H1 (cell line): ENCODE results near the gene LBX1. TPM values are rescaled to one million over a fixed set of nuclear protein-coding genes. Genes with fewer than 3 reads are reported as not detected.

ENCODE experiments used
- CTCF ChIA-PET: fragments of 300-600 bp; sonication (Branson Sonifier 250); formaldehyde crosslinking; loops from one replicate; lab custom pipeline; 2021; ENCODE audit not compliant: partially characterized antibody; lab: Charles Lee
- POLR2A ChIA-PET: fragments of 300-600 bp; sonication (Branson Sonifier 250); formaldehyde crosslinking; loops from one replicate; lab custom pipeline; 2021; ENCODE audit warnings: inconsistent platforms; ENCODE audit not compliant: partially characterized antibody; lab: Charles Lee
- DNase-seq, 2 experiments: peaks; one replicate each; pipeline versions ENCODE4 v3.0.0 to v3.0.0-alpha.2; 2010 to 2022; ENCODE audit warnings: low spot score in 2 of 2, low read depth in 1 of 2, mixed read lengths in 1 of 2
- FAIRE-seq: peaks from 2 replicates; lab custom pipeline; 2011; peaks lifted over from hg19 to GRCh38; lab: Jason Lieb, UNC
- H2AFZ ChIP-seq: 2 replicates; pipeline ENCODE4 v1.8.1; 2012; ENCODE audit warnings: low read length, inconsistent platforms
- H2AK5ac ChIP-seq: 2 replicates; pipeline ENCODE4 v1.6.1; 2013; ENCODE audit warnings: low read depth, low read length
- H2BK120ac ChIP-seq: replicated peaks from 2 replicates; pipeline ENCODE3; 2013; ENCODE audit warnings: low read depth, low read length, inconsistent platforms
- H2BK12ac ChIP-seq: 2 replicates; pipeline ENCODE4 v1.6.1; 2013; ENCODE audit warnings: low read depth, low read length
- H2BK15ac ChIP-seq: 2 replicates; pipeline ENCODE4 v1.6.1; 2013; ENCODE audit warnings: low read length
- H2BK20ac ChIP-seq: 2 replicates; pipeline ENCODE4 v1.6.1; 2013; ENCODE audit warnings: low read length
- H2BK5ac ChIP-seq: 2 replicates; pipeline ENCODE4 v1.6.1; 2013; ENCODE audit warnings: low read depth, low read length
- H3K14ac ChIP-seq: 2 replicates; pipeline ENCODE4 v1.6.1; 2013; ENCODE audit warnings: inconsistent platforms; ENCODE audit not compliant: insufficient read length
- H3K18ac ChIP-seq: 2 replicates; pipeline ENCODE4 v1.6.1; 2013; ENCODE audit warnings: low read length; ENCODE audit errors: extremely low read depth
- H3K23ac ChIP-seq: 2 replicates; pipeline ENCODE4 v1.6.1; 2013; ENCODE audit warnings: inconsistent platforms; ENCODE audit not compliant: insufficient read length
- H3K23me2 ChIP-seq: 2 replicates; pipeline ENCODE4 v1.6.1; 2013; ENCODE audit warnings: low read depth, low read length
- H3K27ac ChIP-seq: 2 replicates; pipeline ENCODE4 v1.6.1; 2011; ENCODE audit warnings: low read depth, low read length, inconsistent platforms
- H3K27me3 ChIP-seq, 4 experiments: replicated peaks in 1 of 4; 1 replicate in 1 of 4; 2 replicates in 3 of 4; pipeline versions ENCODE4 v1.6.1 to v1.8.1; 2011 to 2013; ENCODE audit warnings: low read length in 3 of 4, mild to moderate bottlenecking in 3 of 4, inconsistent platforms in 2 of 4, mixed read lengths in 2 of 4, moderate library complexity in 1 of 4; ENCODE audit not compliant: control insufficient read depth in 3 of 4, insufficient read depth in 3 of 4; ENCODE audit errors: extremely low read depth in 1 of 4
- H3K36me3 ChIP-seq, 4 experiments: 2 replicates each; pipeline versions ENCODE4 v1.6.1 to v1.8.1; 2011 to 2013; ENCODE audit warnings: mild to moderate bottlenecking in 4 of 4, low read length in 3 of 4, moderate library complexity in 2 of 4, control low read depth in 1 of 4, inconsistent platforms in 1 of 4; ENCODE audit not compliant: insufficient read depth in 4 of 4, control insufficient read depth in 2 of 4
- H3K4ac ChIP-seq: replicated peaks from 2 replicates; pipeline ENCODE3; 2013; ENCODE audit warnings: low read length, low read depth, mixed read lengths, inconsistent platforms; ENCODE audit not compliant: insufficient read length
- H3K4me1 ChIP-seq, 4 experiments: replicated peaks in 1 of 4; 1 replicate in 1 of 4; 2 replicates in 3 of 4; pipeline versions ENCODE4 v1.6.1 to v1.8.1; 2011 to 2013; ENCODE audit warnings: low read length in 3 of 4, inconsistent platforms in 2 of 4, mixed read lengths in 1 of 4; ENCODE audit not compliant: insufficient read depth in 4 of 4, control insufficient read depth in 3 of 4
- H3K4me2 ChIP-seq, 2 experiments: 2 replicates each; pipeline versions ENCODE4 v1.6.1 to v1.8.1; 2011 to 2013; ENCODE audit warnings: low read depth in 2 of 2, low read length in 2 of 2, control low read depth in 1 of 2, inconsistent platforms in 1 of 2, mild to moderate bottlenecking in 1 of 2; ENCODE audit not compliant: insufficient read depth in 1 of 2
- H3K4me3 ChIP-seq, 4 experiments: fragments of 200-600, 300-600 bp in 1 of 4; sonication (generic), shearing (Covaris generic), sonication (Bioruptor Twin) in 1 of 4; 2 replicates each; pipeline versions ENCODE4 v1.5.1 to v1.8.1; 2011 to 2016; ENCODE audit warnings: low read length in 4 of 4, low read depth in 3 of 4, control low read depth in 2 of 4, inconsistent platforms in 2 of 4, mild to moderate bottlenecking in 2 of 4, mixed read lengths in 1 of 4, moderate library complexity in 1 of 4; ENCODE audit not compliant: insufficient read depth in 2 of 4; ENCODE audit errors: extremely low read depth in 1 of 4
- H3K56ac ChIP-seq: replicated peaks from 2 replicates; pipeline ENCODE3; 2013; ENCODE audit warnings: low read depth, mild to moderate bottlenecking, mixed read lengths, low read length, inconsistent platforms; ENCODE audit not compliant: insufficient read length
- H3K79me1 ChIP-seq: 2 replicates; pipeline ENCODE4 v1.6.1; 2013; ENCODE audit warnings: low read depth, low read length, control low read depth
- H3K79me2 ChIP-seq, 2 experiments: 2 replicates each; pipeline versions ENCODE4 v1.6.1 to v1.8.1; 2012 to 2013; ENCODE audit warnings: low read length in 2 of 2, mild to moderate bottlenecking in 2 of 2, inconsistent platforms in 1 of 2; ENCODE audit not compliant: insufficient read depth in 2 of 2, control insufficient read depth in 1 of 2
- H3K9ac ChIP-seq, 4 experiments: replicated peaks in 1 of 4; 1 replicate in 1 of 4; 2 replicates in 3 of 4; pipeline versions ENCODE4 v1.6.1 to v1.8.1; 2011 to 2013; ENCODE audit warnings: low read depth in 3 of 4, low read length in 3 of 4, control low read depth in 2 of 4, mild to moderate bottlenecking in 2 of 4, moderate library complexity in 2 of 4, inconsistent platforms in 1 of 4; ENCODE audit errors: extremely low read depth in 1 of 4
- H3K9me3 ChIP-seq, 2 experiments: 2 replicates each; pipeline versions ENCODE4 v1.6.1 to v1.8.1; 2012 to 2013; ENCODE audit warnings: mild to moderate bottlenecking in 2 of 2, moderate library complexity in 2 of 2, control low read depth in 1 of 2, inconsistent platforms in 1 of 2, low read depth in 1 of 2, low read length in 1 of 2, mixed read lengths in 1 of 2; ENCODE audit not compliant: insufficient read depth in 2 of 2
- H4K20me1 ChIP-seq, 2 experiments: replicated peaks in 1 of 2; 2 replicates each; pipeline versions ENCODE3 to v1.8.1; 2011 to 2013; ENCODE audit warnings: inconsistent platforms in 2 of 2, low read length in 2 of 2, mild to moderate bottlenecking in 1 of 2; ENCODE audit not compliant: insufficient read depth in 2 of 2, control insufficient read depth in 1 of 2
- H4K5ac ChIP-seq: 2 replicates; pipeline ENCODE4 v1.6.1; 2013; ENCODE audit warnings: low read length, low read depth, mixed read lengths, inconsistent platforms; ENCODE audit not compliant: insufficient read length
- H4K8ac ChIP-seq: 2 replicates; pipeline ENCODE4 v1.8.0; 2013; ENCODE audit warnings: mild to moderate bottlenecking, moderate library complexity, low read length, inconsistent platforms; ENCODE audit not compliant: insufficient read depth; ENCODE audit errors: extremely low read depth
- H4K91ac ChIP-seq: replicated peaks from 2 replicates; pipeline ENCODE3; 2013; ENCODE audit warnings: low read length, mixed read lengths, inconsistent platforms; ENCODE audit not compliant: insufficient read length
- EP300 ChIP-seq, 2 experiments: IDR thresholded peaks; 1 replicate in 1 of 2; 2 replicates in 1 of 2; pipeline ENCODE4 v1.6.1; 2011 to 2012; ENCODE audit warnings: low read depth in 2 of 2, low read length in 2 of 2, mild to moderate bottlenecking in 2 of 2, borderline replicate concordance in 1 of 2, inconsistent platforms in 1 of 2, moderate library complexity in 1 of 2
- HDAC2 ChIP-seq, 2 experiments: fragments of 300-600 bp in 1 of 2; sonication (generic) in 1 of 2; IDR thresholded peaks; 2 replicates each; pipeline ENCODE4 v1.6.1; 2011 to 2012; ENCODE audit warnings: low read depth in 2 of 2, low read length in 2 of 2, mild to moderate bottlenecking in 2 of 2, moderate library complexity in 2 of 2, borderline replicate concordance in 1 of 2, inconsistent platforms in 1 of 2
- HDAC6 ChIP-seq: IDR thresholded peaks from one replicate; pipeline ENCODE4 v1.7.1; 2012; ENCODE audit warnings: low read depth, mild to moderate bottlenecking, inconsistent platforms, low read length, moderate library complexity
- JUND ChIP-seq: IDR thresholded peaks from 2 replicates; pipeline ENCODE4 v1.6.1; 2011; ENCODE audit warnings: mild to moderate bottlenecking, improper control_type of control experiment, low read length
- NANOG ChIP-seq: IDR thresholded peaks from 2 replicates; pipeline ENCODE4 v1.6.1; 2011; ENCODE audit warnings: low read length, low read depth, mild to moderate bottlenecking, inconsistent platforms; ENCODE audit not compliant: insufficient read depth, poor library complexity, severe bottlenecking
- NRF1 ChIP-seq: IDR thresholded peaks from 2 replicates; pipeline ENCODE4 v1.6.1; 2011; ENCODE audit warnings: mild to moderate bottlenecking, low read depth, low read length, improper control_type of control experiment
- PHF8 ChIP-seq: fragments of 200-600 bp; sonication (generic); conservative IDR thresholded peaks from 2 replicates; pipeline ENCODE4 v1.7.1; 2012; ENCODE audit warnings: low read depth, mild to moderate bottlenecking, inconsistent platforms, low read length, moderate library complexity
- POLR2A ChIP-seq, 2 experiments: IDR thresholded peaks; 1 replicate in 1 of 2; 2 replicates in 1 of 2; pipeline ENCODE4 v1.6.1; 2011; ENCODE audit warnings: low read depth in 2 of 2, low read length in 2 of 2, mild to moderate bottlenecking in 2 of 2; ENCODE audit errors: control extremely low read depth in 1 of 2
- POU5F1 ChIP-seq: IDR thresholded peaks from 2 replicates; pipeline ENCODE4 v1.6.1; 2011; ENCODE audit warnings: low read depth, mild to moderate bottlenecking, low read length, moderate library complexity
- RAD21 ChIP-seq, 2 experiments: IDR thresholded peaks in 1 of 2; conservative IDR thresholded peaks in 1 of 2; 2 replicates each; pipeline ENCODE4 v1.6.1; 2011; ENCODE audit warnings: low read depth in 2 of 2, low read length in 2 of 2, improper control_type of control experiment in 1 of 2, inconsistent platforms in 1 of 2, mild to moderate bottlenecking in 1 of 2, moderate library complexity in 1 of 2
- RFX5 ChIP-seq: IDR thresholded peaks from 2 replicates; pipeline ENCODE4 v1.6.1; 2011; ENCODE audit warnings: low read depth, low read length, improper control_type of control experiment, borderline replicate concordance
- SP4 ChIP-seq: IDR thresholded peaks from 2 replicates; pipeline ENCODE4 v1.6.1; 2012; ENCODE audit warnings: low read length, inconsistent platforms
- TBP ChIP-seq: IDR thresholded peaks from 2 replicates; pipeline ENCODE4 v1.6.1; 2011; ENCODE audit warnings: low read depth, low read length, improper control_type of control experiment
- ZNF274 ChIP-seq: IDR thresholded peaks from 2 replicates; pipeline ENCODE4 v1.7.0; 2012; ENCODE audit warnings: low read length, borderline replicate concordance; ENCODE audit errors: extremely low read depth
- WGBS, 2 experiments: shearing (Covaris generic) in 1 of 2; methylation state at CpG; one replicate each; pipeline versions ENCODE4 v1.1.6 to v1.1.7; 2013 to 2015; ENCODE audit warnings: low lambda C conversion rate in 2 of 2, mixed read lengths in 2 of 2, inconsistent platforms in 1 of 2, low coverage in 1 of 2, missing lambda C conversion rate in 1 of 2; ENCODE audit not compliant: insufficient replicate concordance in 2 of 2, insufficient coverage in 1 of 2, insufficient read length in 1 of 2; ENCODE audit errors: extremely low coverage in 1 of 2, missing lambda C conversion rate in 1 of 2; 5-methylcytosine and 5-hydroxymethylcytosine counted together
- polyA plus RNA-seq, 7 experiments: library from polyadenylated mRNA; depleted of rRNA in 3 of 7; stranded (reverse) in 5 of 7; unstranded in 2 of 7; fragments of >200 nt in 5 of 7; fragments of 200-250 nt in 2 of 7; gene quantifications; 1 replicate in 5 of 7; 2 replicates in 1 of 7; 4 replicates in 1 of 7; pipeline versions ENCODE4 v1.2.1 to v1.2.3, GENCODE V29; 2011 to 2013; ENCODE audit warnings: missing spikeins in 2 of 7, mixed read lengths in 2 of 7
- total RNA-seq: library from RNA; stranded (reverse); fragmentation: NEBNext Ultra II Directional; extraction: Animal tissue kit (Norgen Biotek cat#: 25700); gene quantifications from 2 replicates; pipeline ENCODE4 v1.2.1, GENCODE V29; 2021

Gene LBX1
- total and polyA plus RNA-seq, 2 of the 8 experiments (the other 6 are each of a cell fraction or from before 2014, with no cell fraction given), result not detected

DNA sequence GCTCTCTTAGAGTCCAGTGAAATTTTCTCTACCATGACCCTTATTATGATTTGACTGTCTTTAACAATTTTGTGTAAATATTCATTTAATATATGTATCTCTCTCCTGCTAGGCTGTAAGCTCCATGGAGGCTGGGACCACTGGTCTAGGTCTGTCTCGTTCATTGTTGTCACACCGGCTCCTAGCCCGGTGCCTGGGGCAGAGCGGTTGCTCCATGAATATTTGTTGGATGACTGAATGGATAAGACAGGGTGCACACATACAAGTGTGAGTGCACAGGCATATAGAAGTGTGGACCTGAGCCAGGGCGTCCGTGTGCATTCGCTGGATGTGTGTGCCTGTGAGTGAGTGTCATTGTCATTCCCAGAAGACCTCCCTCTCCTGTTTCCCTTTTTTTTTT lies 20.9 kb upstream of the LBX1 start:
- peaks cover 0 to 9% (median 4%) of the 10 kb centered on the region in 4 experiments; a peak in 3 of 7 replicates for H3K27me3 ChIP-seq
- ChIA-PET CTCF (interaction anchor here (0.7 to 6.4 kb wide), 10 partner anchors 10 to 192 kb away, joined by 3 to 60 read pairs (median 6); no protein-coding TSS in a partner anchor), POLR2A (no interaction called here)
- TF ChIP-seq HDAC6 (no peak), HDAC2 (IDR thresholded peaks at IDR 0.05; ENCODE audit: borderline replicate concordance in 1 of 2, low read depth in 2 of 2, low read length in 2 of 2) (no peak), NANOG (no peak), NRF1 (no peak), TBP (no peak), ZNF274 (no peak), RFX5 (no peak), SP4 (no peak), POLR2A (IDR thresholded peaks at IDR 0.05; ENCODE audit: control extremely low read depth in 1 of 2, low read depth in 2 of 2, low read length in 2 of 2) (no peak), POU5F1 (no peak), PHF8 (no peak), RAD21 (IDR thresholded peaks at IDR 0.05 in 1 of 2, conservative IDR thresholded peaks at IDR 0.05 in 1 of 2; ENCODE audit: low read depth in 2 of 2, low read length in 2 of 2) (no peak), EP300 (IDR thresholded peaks at IDR 0.05; ENCODE audit: borderline replicate concordance in 1 of 2, low read depth in 2 of 2, low read length in 2 of 2) (no peak), JUND (no peak)

More for the DNA sequence above, 20.9 kb upstream of the LBX1 start:
- H3K23ac ChIP-seq, result no peak overlapping the region
- H2AFZ ChIP-seq, result no peak overlapping the region
- H3K23me2 ChIP-seq, result no peaks in the 10 kb centered on the region; the same call in 1 of the 2 replicates
- H3K4ac ChIP-seq, result no peak overlapping the region
- H4K20me1 ChIP-seq, result no peaks in the 10 kb centered on the region
- H3K4me2 ChIP-seq, result no peak overlapping the region
- no peak overlapping the region for H4K91ac ChIP-seq
- H3K9me3 ChIP-seq, result no peaks in the 10 kb centered on the region
- H2BK15ac ChIP-seq, result no peak overlapping the region
- no peaks in the 10 kb centered on the region for H3K79me2 ChIP-seq
- no peak overlapping the region for H3K56ac ChIP-seq
- no peak overlapping the region for H3K18ac ChIP-seq
- no peak overlapping the region for H3K9ac ChIP-seq
- H3K36me3 ChIP-seq, result no peaks in the 10 kb centered on the region
- peaks cover 0 to 2% (median 0%) of the 10 kb centered on the region in 4 experiments; a peak in 3 of 7 replicates for H3K4me1 ChIP-seq
- H2BK5ac ChIP-seq, result no peak overlapping the region
- no peaks in the 10 kb centered on the region for H3K79me1 ChIP-seq
- FAIRE-seq, result no peak
- no peak overlapping the region for H2BK20ac ChIP-seq
- H3K14ac ChIP-seq, result no peak overlapping the region
- no peak for DNase-seq
- H2BK120ac ChIP-seq, result no peak overlapping the region
- no peak overlapping the region for H2BK12ac ChIP-seq
- H4K5ac ChIP-seq, result no peak overlapping the region
- 99% methylated on average over 7 of the region's 7 CpGs; no CpG with 5 or more reads in 1 of the 2 experiments for WGBS, 2 experiments
- no peak overlapping the region for H3K27ac ChIP-seq
- H2AK5ac ChIP-seq, result no peak overlapping the region
- H4K8ac ChIP-seq, result no peak overlapping the region
- H3K4me3 ChIP-seq, result no peak overlapping the region
